Sigmoid colon (tissue), 7 donors: Measurements from ENCODE around the gene TSPAN16. TPM values are rescaled to one million over a fixed set of nuclear protein-coding genes. Genes with fewer than 3 reads are reported as not detected.
A peak's percentile ranks its signal among the peaks of the same experiment; 100 is the strongest.

Experiments
- DNase-seq: peaks from one replicate; pipeline ENCODE4 v3.0.0-alpha.2; 2019
- H3K27ac ChIP-seq, 4 donors: fragments of 200-600 bp; sonication (generic); one replicate each; pipeline ENCODE4 v1.5.1; 2016 to 2019; ENCODE audit warnings: mild to moderate bottlenecking in 1 of 4
- H3K27me3 ChIP-seq, 3 donors: fragments of 200-600 bp; sonication (generic); one replicate each; pipeline ENCODE4 v1.5.1; 2019; ENCODE audit warnings: mild to moderate bottlenecking in 1 of 3
- H3K36me3 ChIP-seq, 4 donors: fragments of 200-600 bp; sonication (generic); one replicate each; pipeline ENCODE4 v1.5.1; 2016 to 2019
- H3K4me1 ChIP-seq, 4 donors: fragments of 200-600 bp; sonication (generic); one replicate each; pipeline ENCODE4 v1.5.1; 2017 to 2019
- H3K4me3 ChIP-seq, 4 donors: fragments of 200-600 bp; sonication (generic); one replicate each; pipeline ENCODE4 v1.5.1; 2017 to 2019; ENCODE audit warnings: mild to moderate bottlenecking in 2 of 4, moderate library complexity in 1 of 4
- H3K9me3 ChIP-seq, 4 donors: fragments of 200-600 bp in 3 of 4; sonication (generic) in 3 of 4; one replicate each; pipeline versions ENCODE4 v1.5.1 to v1.6.1; 2013 to 2019
- CTCF ChIP-seq, 4 experiments: fragments of 450-650 bp in 3 of 4; fragments of 200-600 bp in 1 of 4; IDR thresholded peaks; one replicate each; pipeline ENCODE4 v1.5.1; 2016 to 2019; ENCODE audit warnings: antibody characterized with exemption in 4 of 4, mild to moderate bottlenecking in 3 of 4, moderate library complexity in 2 of 4
- EP300 ChIP-seq, 4 donors: sonication (generic); formaldehyde crosslinking; IDR thresholded peaks; one replicate each; pipeline ENCODE4 v1.6.1; 2017; ENCODE audit warnings: antibody characterized with exemption in 4 of 4
- POLR2A ChIP-seq, 2 donors: fragments of 450-650 bp; IDR thresholded peaks; one replicate each; pipeline ENCODE4 v1.6.1; 2016; ENCODE audit warnings: antibody characterized with exemption in 2 of 2, mild to moderate bottlenecking in 2 of 2, moderate library complexity in 2 of 2
- POLR2AphosphoS5 ChIP-seq, 4 donors: sonication (generic); formaldehyde crosslinking; IDR thresholded peaks; one replicate each; pipeline ENCODE4 v1.6.1; 2017; ENCODE audit warnings: antibody characterized with exemption in 4 of 4
- WGBS, 2 donors: extraction: QIAGEN DNeasy Blood & Tissue Kit; methylation state at CpG; one replicate each; pipeline ENCODE4 v1.1.7; 2013; 5-methylcytosine and 5-hydroxymethylcytosine counted together
- intact Hi-C: fragments of 100-400 bp; cut with DNase I; formaldehyde crosslinking; loops from one replicate; pipeline ENCODE4 v1.15.1; 2023
- polyA plus RNA-seq, 3 donors: library from polyadenylated mRNA; stranded (reverse); fragments of 200-250 nt; gene quantifications; one replicate each; pipeline ENCODE4 v1.2.3, GENCODE V29; 2013
- total RNA-seq, 4 donors: library from RNA; depleted of rRNA; stranded (reverse); fragments of >200 nt; gene quantifications; one replicate each; pipeline ENCODE4 v1.1.0, GENCODE V29; 2016
- donor health status: healthy with polysubstance abuse.
- donor health status: Bipolar disorder and iron deficiency.
- donor health status: healthy.

The TSPAN16 gene
- total and polyA plus RNA-seq, 7 donors = 0.07 TPM; not detected in 6

- Histone ChIP-seq H3K4me1 (no peaks in the 10 kb centered on the region), H3K9me3 (no peaks in the 10 kb centered on the region), H3K4me3 (no peak overlapping the region), H3K36me3 (peaks cover 0 to 26% (median 16%) of the 10 kb centered on the region in 4 donors), H3K27me3 (no peaks in the 10 kb centered on the region), H3K27ac (no peak overlapping the region)
- no peak for TF ChIP-seq POLR2AphosphoS5 (IDR thresholded peaks at IDR 0.05)
- no peak for TF ChIP-seq POLR2A (IDR thresholded peaks at IDR 0.05)
- TF ChIP-seq CTCF (IDR thresholded peaks at IDR 0.05) = no peak
- no peak for TF ChIP-seq EP300 (IDR thresholded peaks at IDR 0.05)
- intact Hi-C loops = no loop called here
- DNase-seq = no peak
- WGBS, 2 donors = 87 to 89% methylated on average over 5 of the region's 5 CpGs
Observed at GRCh38 chr19:11254666-11255065, 41.3 kb upstream of the TSPAN16 start.

GRCh38 chr19:11256189-11256588 is 39.8 kb upstream of the TSPAN16 start:
- intact Hi-C loops = no loop called here
- Histone ChIP-seq H3K36me3 (peaks cover 0 to 15% (median 11%) of the 10 kb centered on the region in 4 donors), H3K4me1 (peaks cover 0 to 2% (median 0%) of the 10 kb centered on the region in 4 donors), H3K27ac (peak overlapping the region in 3 of 4 donors; percentile 12 to 41 (median 31)), H3K27me3 (no peaks in the 10 kb centered on the region), H3K9me3 (no peaks in the 10 kb centered on the region), H3K4me3 (no peak overlapping the region)
- peak; percentile 84 for DNase-seq
- WGBS, 2 donors = 33 to 62% methylated on average over 7 of the region's 7 CpGs
- TF ChIP-seq POLR2AphosphoS5 (IDR thresholded peaks at IDR 0.05) (peak in 1 of 4 donors; percentile 8), EP300 (IDR thresholded peaks at IDR 0.05) (no peak)

GRCh38 chr19:11257846-11258380 is 38.0 kb upstream of the TSPAN16 start:
- TF ChIP-seq CTCF (IDR thresholded peaks at IDR 0.05) = no peak
- no peak for TF ChIP-seq EP300 (IDR thresholded peaks at IDR 0.05)
- no peak for TF ChIP-seq POLR2A (IDR thresholded peaks at IDR 0.05)
- no peak for TF ChIP-seq POLR2AphosphoS5 (IDR thresholded peaks at IDR 0.05)
- Histone ChIP-seq H3K36me3 (no peaks in the 10 kb centered on the region), H3K9me3 (no peaks in the 10 kb centered on the region), H3K27me3 (no peaks in the 10 kb centered on the region), H3K4me1 (peaks cover 0 to 17% (median 9%) of the 10 kb centered on the region in 4 donors), H3K27ac (no peak overlapping the region), H3K4me3 (no peak overlapping the region)
- intact Hi-C loops = no loop called here
- WGBS, 2 donors = 89 to 95% methylated on average over 3 of the region's 3 CpGs
- DNase-seq = no peak

- Histone ChIP-seq H3K4me1 (peaks cover 0 to 22% (median 11%) of the 10 kb centered on the region in 4 donors), H3K9me3 (no peaks in the 10 kb centered on the region), H3K27ac (peak overlapping the region; percentile 80 to 85 (median 85)), H3K27me3 (no peaks in the 10 kb centered on the region), H3K36me3 (no peaks in the 10 kb centered on the region), H3K4me3 (peak overlapping the region in 2 of 4 donors; percentile 98 to 100)
- DNase-seq = no peak
- WGBS, 2 donors = 77 to 83% methylated on average over 5 of the region's 5 CpGs
- TF ChIP-seq CTCF (IDR thresholded peaks at IDR 0.05) (no peak), POLR2A (IDR thresholded peaks at IDR 0.05) (no peak), EP300 (IDR thresholded peaks at IDR 0.05) (no peak), POLR2AphosphoS5 (IDR thresholded peaks at IDR 0.05) (no peak)
- intact Hi-C loops = no loop called here
Observed at GRCh38 chr19:11260996-11261395, 35.0 kb upstream of the TSPAN16 start.

GRCh38 chr19:11261431-11261970 is 34.5 kb upstream of the TSPAN16 start:
- Histone ChIP-seq H3K4me3 (peak overlapping the region; percentile 85 to 100 (median 96)), H3K27ac (peak overlapping the region; percentile 80 to 85 (median 85)), H3K27me3 (no peaks in the 10 kb centered on the region), H3K4me1 (peaks cover 0 to 22% (median 11%) of the 10 kb centered on the region in 4 donors), H3K9me3 (no peaks in the 10 kb centered on the region), H3K36me3 (no peaks in the 10 kb centered on the region)
- TF ChIP-seq EP300 (IDR thresholded peaks at IDR 0.05) (no peak), POLR2AphosphoS5 (IDR thresholded peaks at IDR 0.05) (no peak), CTCF (IDR thresholded peaks at IDR 0.05) (no peak), POLR2A (IDR thresholded peaks at IDR 0.05) (no peak)
- no peak for DNase-seq
- WGBS, 2 donors = 33% methylated on average over 18 of the region's 18 CpGs
- intact Hi-C loops = no loop called here
